H9 (cell line): Measurements from ENCODE around the gene HSPG2. TPM values are rescaled to one million over a fixed set of nuclear protein-coding genes. Genes with fewer than 3 reads are reported as not detected.

Experiments used
- DNase-seq: peaks from one replicate; pipeline ENCODE4 v3.0.0-alpha.2; 2017
- H2AFZ ChIP-seq: one replicate; pipeline ENCODE4 v1.6.1; 2013; ENCODE audit warnings: mild to moderate bottlenecking, low read length, control low read depth, moderate library complexity
- H2AK5ac ChIP-seq: 2 replicates; pipeline ENCODE4 v1.6.1; 2013; ENCODE audit warnings: low read length, control low read depth, mixed read lengths; ENCODE audit not compliant: insufficient read length
- H2BK120ac ChIP-seq: one replicate; pipeline ENCODE4 v1.6.1; 2013; ENCODE audit warnings: low read depth, mild to moderate bottlenecking, low read length, control low read depth, inconsistent platforms; ENCODE audit not compliant: poor library complexity, severe bottlenecking
- H2BK12ac ChIP-seq: 2 replicates; pipeline ENCODE4 v1.6.1; 2013; ENCODE audit warnings: low read length, control low read depth, mixed read lengths, low read depth; ENCODE audit not compliant: insufficient read length
- H2BK15ac ChIP-seq: 2 replicates; pipeline ENCODE4 v1.6.1; 2013; ENCODE audit warnings: low read depth, low read length, control low read depth
- H2BK20ac ChIP-seq: one replicate; pipeline ENCODE4 v1.6.1; 2013; ENCODE audit warnings: low read depth, mild to moderate bottlenecking, low read length, control low read depth, inconsistent platforms; ENCODE audit not compliant: poor library complexity, severe bottlenecking
- H2BK5ac ChIP-seq: 2 replicates; pipeline ENCODE4 v1.6.1; 2013; ENCODE audit warnings: low read length, control low read depth, mixed read lengths; ENCODE audit not compliant: insufficient read length
- H3K14ac ChIP-seq: 2 replicates; pipeline ENCODE4 v1.6.1; 2013; ENCODE audit warnings: low read length, control low read depth; ENCODE audit not compliant: insufficient read depth
- H3K18ac ChIP-seq: 2 replicates; pipeline ENCODE4 v1.6.1; 2013; ENCODE audit warnings: low read depth, mild to moderate bottlenecking, mixed read lengths, low read length, control low read depth; ENCODE audit not compliant: insufficient read length
- H3K23ac ChIP-seq: 2 replicates; pipeline ENCODE4 v1.6.1; 2013; ENCODE audit warnings: low read length, control low read depth, mixed read lengths, low read depth; ENCODE audit not compliant: insufficient read length
- H3K23me2 ChIP-seq: 2 replicates; pipeline ENCODE4 v1.6.1; 2013; ENCODE audit warnings: low read depth, mild to moderate bottlenecking, mixed read lengths, low read length, control low read depth; ENCODE audit not compliant: insufficient read length, poor library complexity, severe bottlenecking
- H3K27ac ChIP-seq: 2 replicates; pipeline ENCODE4 v1.5.1; 2013; ENCODE audit warnings: low read length, control low read depth, mixed read lengths, low read depth; ENCODE audit not compliant: insufficient read length
- H3K27me3 ChIP-seq: 2 replicates; pipeline ENCODE4 v1.6.1; 2013; ENCODE audit warnings: low read length, control low read depth, inconsistent platforms; ENCODE audit not compliant: insufficient read depth
- H3K4ac ChIP-seq: 2 replicates; pipeline ENCODE4 v1.6.1; 2013; ENCODE audit warnings: low read depth, mild to moderate bottlenecking, control low read depth, inconsistent platforms, low read length, moderate library complexity
- H3K4me1 ChIP-seq: 2 replicates; pipeline ENCODE4 v1.6.1; 2013; ENCODE audit warnings: low read length, control low read depth, inconsistent platforms; ENCODE audit not compliant: insufficient read depth
- H3K4me2 ChIP-seq: 2 replicates; pipeline ENCODE4 v1.6.1; 2013; ENCODE audit warnings: low read length, control low read depth, mixed read lengths; ENCODE audit not compliant: insufficient read length, insufficient read depth
- H3K56ac ChIP-seq: 2 replicates; pipeline ENCODE4 v1.6.1; 2013; ENCODE audit warnings: low read depth, mild to moderate bottlenecking, mixed read lengths, low read length, control low read depth; ENCODE audit not compliant: insufficient read length
- H3K79me1 ChIP-seq: 2 replicates; pipeline ENCODE4 v1.6.1; 2013; ENCODE audit warnings: low read depth, mild to moderate bottlenecking, moderate library complexity, low read length, control low read depth, inconsistent platforms; ENCODE audit not compliant: insufficient read depth, poor library complexity, severe bottlenecking
- H3K79me2 ChIP-seq: 2 replicates; pipeline ENCODE4 v1.6.1; 2013; ENCODE audit warnings: low read length, control low read depth, inconsistent platforms; ENCODE audit not compliant: insufficient read depth
- H3K9ac ChIP-seq: 2 replicates; pipeline ENCODE4 v1.6.1; 2013; ENCODE audit warnings: low read length, control low read depth, mixed read lengths; ENCODE audit not compliant: insufficient read length; ENCODE audit errors: extremely low read depth
- H3K9me3 ChIP-seq: one replicate; pipeline ENCODE4 v1.6.1; 2013; ENCODE audit warnings: low read depth, low read length, inconsistent platforms; ENCODE audit not compliant: control insufficient read depth
- H3T11ph ChIP-seq: one replicate; pipeline ENCODE4 v1.6.1; 2013; ENCODE audit warnings: mild to moderate bottlenecking, low read length, control low read depth, inconsistent platforms
- H4K20me1 ChIP-seq: one replicate; pipeline ENCODE4 v1.6.1; 2013; ENCODE audit not compliant: control insufficient read depth, insufficient read length, insufficient read depth
- H4K5ac ChIP-seq: 2 replicates; pipeline ENCODE4 v1.6.1; 2013; ENCODE audit warnings: low read depth, mild to moderate bottlenecking, mixed read lengths, low read length, control low read depth; ENCODE audit not compliant: insufficient read length
- H4K8ac ChIP-seq: replicated peaks from 2 replicates; pipeline ENCODE4 v1.6.1; 2013; ENCODE audit warnings: low read length, control low read depth, mixed read lengths, low read depth; ENCODE audit not compliant: insufficient read length
- H4K91ac ChIP-seq: 2 replicates; pipeline ENCODE4 v1.6.1; 2013; ENCODE audit warnings: low read depth, mild to moderate bottlenecking, moderate library complexity, mixed read lengths, low read length, control low read depth; ENCODE audit not compliant: insufficient read length
- H3K27ac Mint-ChIP-seq, 3 experiments: 2 replicates in 2 of 3; 3 replicates in 1 of 3; pipeline ENCODE4 v1.8.0; 2020 to 2021; ENCODE audit warnings: mixed read lengths in 3 of 3, mild to moderate bottlenecking in 1 of 3, moderate library complexity in 1 of 3
- H3K27me3 Mint-ChIP-seq: 2 replicates; pipeline ENCODE4 v1.8.0; 2021; ENCODE audit warnings: low read depth, mild to moderate bottlenecking, moderate library complexity, mixed read lengths
- H3K36me3 Mint-ChIP-seq, 3 experiments: 2 replicates in 2 of 3; 3 replicates in 1 of 3; pipeline ENCODE4 v1.8.0; 2020 to 2021; ENCODE audit warnings: low read depth in 3 of 3, mixed read lengths in 3 of 3; ENCODE audit not compliant: insufficient read depth in 1 of 3
- H3K4me1 Mint-ChIP-seq, 2 experiments: 2 replicates each; pipeline ENCODE4 v1.8.0; 2020; ENCODE audit warnings: mixed read lengths in 2 of 2
- H3K4me3 Mint-ChIP-seq, 2 experiments: 2 replicates in 1 of 2; 3 replicates in 1 of 2; pipeline ENCODE4 v1.8.0; 2020 to 2021; ENCODE audit warnings: mild to moderate bottlenecking in 2 of 2, mixed read lengths in 2 of 2, moderate library complexity in 1 of 2
- H3K9me3 Mint-ChIP-seq, 2 experiments: 2 replicates in 1 of 2; 3 replicates in 1 of 2; pipeline ENCODE4 v1.8.0; 2020; ENCODE audit warnings: mild to moderate bottlenecking in 2 of 2, mixed read lengths in 2 of 2, moderate library complexity in 1 of 2
- WGBS: extraction: QIAGEN DNeasy Blood & Tissue Kit; methylation state at CpG from one replicate; pipeline ENCODE4 v1.1.7; 2013; ENCODE audit warnings: missing lambda C conversion rate, low lambda C conversion rate, mixed read lengths; ENCODE audit not compliant: insufficient read length; ENCODE audit errors: extremely low coverage; 5-methylcytosine and 5-hydroxymethylcytosine counted together
- total RNA-seq: library from RNA; stranded (reverse); gene quantifications from 2 replicates; pipeline ENCODE4 v1.2.1, GENCODE V29; 2021
- TF ChIP-seq, protein P1 (sequence below): fragments of 200-600 bp; sonication (generic); conservative IDR thresholded peaks from 3 replicates; pipeline ENCODE4 v1.8.0; 2021; ENCODE audit warnings: antibody characterized with exemption, mild to moderate bottlenecking

Gene HSPG2
- total RNA-seq, 1 experiment from 2014 or later: 90.0 TPM

DNA sequence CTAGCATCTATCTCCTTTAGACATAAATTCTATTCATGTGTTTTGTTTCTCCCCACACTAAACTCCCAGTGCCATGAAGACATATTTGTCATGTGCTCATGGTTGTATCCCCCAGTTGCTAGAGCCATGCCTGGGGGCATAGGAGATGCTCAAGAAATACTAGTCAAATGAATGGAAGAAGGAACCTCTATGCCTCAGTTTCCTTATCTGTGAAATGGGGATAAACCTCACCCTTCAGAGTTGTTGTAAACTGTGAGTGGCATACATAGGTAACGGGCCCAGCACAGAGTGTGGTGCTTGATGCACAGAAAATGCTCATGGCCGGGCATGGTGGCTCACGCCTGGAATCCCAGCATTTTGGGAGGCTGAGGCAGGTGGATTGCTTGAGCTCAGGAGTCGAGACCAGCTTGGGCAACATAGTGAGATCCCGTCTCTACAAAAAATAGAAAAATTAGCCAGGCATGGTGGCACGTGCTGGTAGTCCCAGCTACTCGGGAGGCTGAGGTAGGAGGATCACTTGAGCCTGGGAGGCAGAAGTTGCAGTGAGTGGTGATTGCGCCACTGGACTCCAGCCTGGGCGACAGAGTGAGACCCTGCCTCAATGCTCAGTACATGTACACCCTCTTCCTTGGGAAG, 116.4 kb downstream of the HSPG2 start:
- peaks cover 10 to 13% of the 10 kb centered on the region in 2 experiments for H3K4me1 Mint-ChIP-seq

More for the DNA sequence above, 116.4 kb downstream of the HSPG2 start:
- no peaks in the 10 kb centered on the region for H3K9me3 Mint-ChIP-seq
- no peaks in the 10 kb centered on the region for H3K79me1 ChIP-seq
- H2BK12ac ChIP-seq: no peak overlapping the region
- no peaks in the 10 kb centered on the region for H3K23me2 ChIP-seq
- no peak overlapping the region for H2BK120ac ChIP-seq
- H3K4me2 ChIP-seq: no peak overlapping the region
- no peak overlapping the region for H2AK5ac ChIP-seq
- H4K5ac ChIP-seq: no peak overlapping the region
- H3K27ac ChIP-seq: no peak overlapping the region
- H2BK15ac ChIP-seq: no peak overlapping the region
- TF ChIP-seq, protein P1, sequence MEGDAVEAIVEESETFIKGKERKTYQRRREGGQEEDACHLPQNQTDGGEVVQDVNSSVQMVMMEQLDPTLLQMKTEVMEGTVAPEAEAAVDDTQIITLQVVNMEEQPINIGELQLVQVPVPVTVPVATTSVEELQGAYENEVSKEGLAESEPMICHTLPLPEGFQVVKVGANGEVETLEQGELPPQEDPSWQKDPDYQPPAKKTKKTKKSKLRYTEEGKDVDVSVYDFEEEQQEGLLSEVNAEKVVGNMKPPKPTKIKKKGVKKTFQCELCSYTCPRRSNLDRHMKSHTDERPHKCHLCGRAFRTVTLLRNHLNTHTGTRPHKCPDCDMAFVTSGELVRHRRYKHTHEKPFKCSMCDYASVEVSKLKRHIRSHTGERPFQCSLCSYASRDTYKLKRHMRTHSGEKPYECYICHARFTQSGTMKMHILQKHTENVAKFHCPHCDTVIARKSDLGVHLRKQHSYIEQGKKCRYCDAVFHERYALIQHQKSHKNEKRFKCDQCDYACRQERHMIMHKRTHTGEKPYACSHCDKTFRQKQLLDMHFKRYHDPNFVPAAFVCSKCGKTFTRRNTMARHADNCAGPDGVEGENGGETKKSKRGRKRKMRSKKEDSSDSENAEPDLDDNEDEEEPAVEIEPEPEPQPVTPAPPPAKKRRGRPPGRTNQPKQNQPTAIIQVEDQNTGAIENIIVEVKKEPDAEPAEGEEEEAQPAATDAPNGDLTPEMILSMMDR: no peak
- H2BK20ac ChIP-seq: no peak overlapping the region
- H3K56ac ChIP-seq: no peak overlapping the region
- no peak overlapping the region for H3K9ac ChIP-seq
- DNase-seq: no peak
- H3K18ac ChIP-seq: no peak overlapping the region
- H3K23ac ChIP-seq: no peak overlapping the region
- H3K4me1 ChIP-seq: no peaks in the 10 kb centered on the region
- H4K91ac ChIP-seq: no peak overlapping the region
- no peak overlapping the region for H2AFZ ChIP-seq
- H3K14ac ChIP-seq: no peak overlapping the region
- no peak overlapping the region for H4K8ac ChIP-seq
- H2BK5ac ChIP-seq: no peak overlapping the region
- H3K79me2 ChIP-seq: no peaks in the 10 kb centered on the region
- H3K36me3 Mint-ChIP-seq: peaks cover 3 to 11% (median 3%) of the 10 kb centered on the region in 3 experiments; a peak in 5 of 7 replicates
- H3K9me3 ChIP-seq: no peaks in the 10 kb centered on the region
- H3K27ac Mint-ChIP-seq: no peak overlapping the region
- no peaks in the 10 kb centered on the region for H3K27me3 ChIP-seq
- no peak overlapping the region for H3K4me3 Mint-ChIP-seq
- no peak overlapping the region for H3T11ph ChIP-seq
- no peaks in the 10 kb centered on the region for H4K20me1 ChIP-seq
- no peaks in the 10 kb centered on the region for H3K27me3 Mint-ChIP-seq
- WGBS: no CpG with 5 or more reads among the region's 9 CpGs
- no peak overlapping the region for H3K4ac ChIP-seq
